Astrocyte of the spinal cord (primary cell): ENCODE measurements around the gene TLCD5.
A peak's percentile ranks its signal among the peaks of the same experiment; 100 is the strongest.

ENCODE experiments used
- DNase-seq: peaks from one replicate; pipeline ENCODE4 v3.0.0; 2011; ENCODE audit warnings: low read depth, low spot score
- H3K4me3 ChIP-seq: 2 replicates; pipeline ENCODE4 v1.5.1; 2011; ENCODE audit warnings: low read depth, mild to moderate bottlenecking, low read length, moderate library complexity
- in situ Hi-C: cut with HindIII; loops from 2 replicates; pipeline ENCODE4 v1.10.0; 2017; ENCODE audit warnings: low sequenced_read_pairs
- TF ChIP-seq, protein P1 (sequence below): IDR thresholded peaks from 2 replicates; pipeline ENCODE4 v1.5.1; 2012; ENCODE audit warnings: low read depth, mild to moderate bottlenecking, low read length, inconsistent platforms

TLCD5 gene

DNA sequence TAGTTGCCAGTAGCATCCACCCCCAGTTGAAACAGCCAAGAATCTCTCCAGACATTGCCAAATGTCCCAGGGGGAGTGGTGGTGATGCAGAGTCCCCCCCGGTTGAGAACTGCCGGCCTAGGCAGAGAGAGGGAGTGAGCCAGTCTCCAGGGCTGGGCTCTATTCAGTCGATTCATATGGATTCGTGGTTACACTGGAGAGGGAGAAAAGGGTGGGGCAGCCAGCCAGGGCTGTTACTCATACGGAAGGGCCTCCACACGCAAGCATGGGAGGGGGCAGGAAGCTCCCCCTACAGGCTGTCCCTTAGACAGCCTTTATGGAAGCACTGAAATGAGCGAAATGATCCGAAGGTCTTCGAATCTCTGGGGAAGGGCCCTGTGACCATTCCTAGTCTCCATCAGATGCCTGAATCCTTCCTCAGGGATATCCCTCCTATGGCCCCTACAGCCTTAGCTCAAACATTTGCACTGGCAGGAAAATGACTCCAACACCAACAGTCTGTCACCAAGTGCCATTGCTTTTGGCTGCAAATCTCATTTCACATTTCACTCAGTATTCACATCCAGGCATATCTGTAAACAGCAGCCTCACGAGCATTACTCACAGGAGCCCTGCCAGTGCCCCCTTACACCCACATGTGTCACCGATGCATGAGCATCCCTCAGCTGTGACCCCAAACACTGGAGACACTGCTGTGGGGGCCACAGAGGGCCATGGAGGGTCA is 18.4 kb upstream of the TLCD5 start:
- no peak overlapping the region for H3K4me3 ChIP-seq
- peak; percentile 85 for DNase-seq
- in situ Hi-C loops, result no loop called here
- TF ChIP-seq, protein P1, sequence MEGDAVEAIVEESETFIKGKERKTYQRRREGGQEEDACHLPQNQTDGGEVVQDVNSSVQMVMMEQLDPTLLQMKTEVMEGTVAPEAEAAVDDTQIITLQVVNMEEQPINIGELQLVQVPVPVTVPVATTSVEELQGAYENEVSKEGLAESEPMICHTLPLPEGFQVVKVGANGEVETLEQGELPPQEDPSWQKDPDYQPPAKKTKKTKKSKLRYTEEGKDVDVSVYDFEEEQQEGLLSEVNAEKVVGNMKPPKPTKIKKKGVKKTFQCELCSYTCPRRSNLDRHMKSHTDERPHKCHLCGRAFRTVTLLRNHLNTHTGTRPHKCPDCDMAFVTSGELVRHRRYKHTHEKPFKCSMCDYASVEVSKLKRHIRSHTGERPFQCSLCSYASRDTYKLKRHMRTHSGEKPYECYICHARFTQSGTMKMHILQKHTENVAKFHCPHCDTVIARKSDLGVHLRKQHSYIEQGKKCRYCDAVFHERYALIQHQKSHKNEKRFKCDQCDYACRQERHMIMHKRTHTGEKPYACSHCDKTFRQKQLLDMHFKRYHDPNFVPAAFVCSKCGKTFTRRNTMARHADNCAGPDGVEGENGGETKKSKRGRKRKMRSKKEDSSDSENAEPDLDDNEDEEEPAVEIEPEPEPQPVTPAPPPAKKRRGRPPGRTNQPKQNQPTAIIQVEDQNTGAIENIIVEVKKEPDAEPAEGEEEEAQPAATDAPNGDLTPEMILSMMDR, result peak; percentile 72

- in situ Hi-C loops, result no loop called here
- no peak overlapping the region for H3K4me3 ChIP-seq
- TF ChIP-seq, protein P1, result no peak
- no peak for DNase-seq
Measured at GRCh38 chr11:120307476-120307875, 17.6 kb upstream of the TLCD5 start.

DNA sequence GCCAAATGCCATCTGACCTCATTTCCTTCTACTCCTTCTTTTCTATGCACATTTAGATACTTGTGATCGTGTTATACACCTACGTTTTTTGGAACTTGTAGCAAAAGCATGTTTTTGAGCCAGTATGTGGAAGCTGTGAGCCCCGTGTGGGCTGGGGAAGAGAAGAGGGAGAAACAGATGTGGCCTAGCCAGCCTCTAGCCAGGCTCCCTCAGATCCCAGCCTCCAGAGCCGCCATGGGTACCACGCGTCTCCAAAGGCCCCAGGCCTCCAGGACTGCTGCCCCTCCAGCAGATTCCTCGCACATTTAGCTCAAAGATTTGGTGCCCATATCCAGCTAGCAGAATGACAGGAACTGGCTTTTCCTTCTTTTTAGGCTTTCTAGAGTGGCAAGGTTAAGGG is 17.0 kb upstream of the TLCD5 start:
- in situ Hi-C loops, result no loop called here
- TF ChIP-seq, protein P1, result no peak
- no peak overlapping the region for H3K4me3 ChIP-seq
- no peak for DNase-seq

GRCh38 chr11:120310870-120311269 is 14.2 kb upstream of the TLCD5 start:
- TF ChIP-seq, protein P1, result no peak
- H3K4me3 ChIP-seq, result no peak overlapping the region
- no peak for DNase-seq
- in situ Hi-C loops, result no loop called here

DNA sequence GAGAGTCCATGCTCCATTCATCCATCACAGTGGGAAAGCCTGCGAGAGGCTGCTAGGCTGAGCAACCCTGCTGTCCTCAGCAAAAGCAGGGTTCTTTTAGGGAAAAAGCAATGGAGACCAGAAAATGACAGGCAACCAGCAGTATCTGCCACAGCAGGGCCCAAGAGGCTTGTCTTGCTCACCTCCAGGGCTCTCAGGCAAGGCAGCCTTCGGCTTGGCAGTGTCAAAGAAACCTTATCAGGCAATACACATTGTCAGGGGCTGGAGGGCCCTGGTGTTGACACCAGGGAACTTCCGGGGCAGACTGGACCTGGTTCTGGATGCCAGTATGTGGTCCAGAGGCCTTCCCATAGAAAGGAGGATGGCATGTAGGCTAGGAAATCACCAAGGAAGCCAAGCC is 10.2 kb upstream of the TLCD5 start:
- no peak for DNase-seq
- in situ Hi-C loops, result no loop called here
- H3K4me3 ChIP-seq, result no peak overlapping the region
- TF ChIP-seq, protein P1, result no peak

- in situ Hi-C loops, result no loop called here
- TF ChIP-seq, protein P1, result no peak
- H3K4me3 ChIP-seq, result no peak overlapping the region
- DNase-seq, result no peak
Measured at GRCh38 chr11:120316880-120317688, 8.0 kb upstream of the TLCD5 start.
